Activated gamma-delta T cell treated with Interleukin-2 at 50 U/mL for 16 hours (primary cell): Measurements from ENCODE around the gene NOCT.
"Not testable (repeated sequence)": the region's sequence is repeated elsewhere in the genome, so short reads cannot be mapped to it uniquely, and the experiment has no call there.

Source experiments
- DNase-seq: peaks from one replicate; pipeline ENCODE4 v3.0.0-alpha.2; 2020

Gene NOCT

GRCh38 chr4:139053909-139054308, 38.3 kb downstream of the NOCT start:
- no peak for DNase-seq

DNA sequence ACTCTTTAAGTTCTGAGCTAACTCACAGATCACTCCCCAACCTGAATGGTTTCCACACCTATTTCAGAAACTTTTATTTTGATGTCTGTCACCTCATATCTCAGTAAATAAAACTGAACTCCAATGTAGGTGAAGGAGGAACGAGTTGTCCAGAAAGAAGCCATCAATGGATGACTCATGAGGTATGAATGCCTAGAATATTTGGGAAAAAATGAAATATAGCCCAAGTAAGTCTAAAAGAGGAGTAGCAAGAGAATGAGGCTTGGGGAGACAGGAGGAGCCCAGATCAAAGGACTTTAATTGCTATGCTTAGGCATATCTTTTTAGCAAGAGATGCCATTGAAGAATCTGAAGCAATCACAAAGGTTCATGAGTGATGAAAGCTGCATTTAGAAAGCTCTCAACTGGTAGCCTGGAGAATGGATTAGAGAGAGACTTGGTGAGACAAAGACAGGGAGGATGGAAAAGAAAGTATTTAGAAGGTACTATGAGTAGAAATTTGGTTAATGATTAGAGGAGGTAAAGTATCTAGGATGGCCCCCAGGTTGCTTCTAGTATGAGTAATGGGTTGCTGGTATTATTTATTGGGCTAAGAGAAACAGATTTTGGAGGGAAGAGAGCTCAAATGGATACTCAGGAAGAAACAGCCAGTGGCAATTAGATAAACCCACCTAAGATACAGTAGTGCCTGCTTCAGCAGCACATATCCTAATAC, 39.4 kb downstream of the NOCT start:
- DNase-seq: no peak

DNA sequence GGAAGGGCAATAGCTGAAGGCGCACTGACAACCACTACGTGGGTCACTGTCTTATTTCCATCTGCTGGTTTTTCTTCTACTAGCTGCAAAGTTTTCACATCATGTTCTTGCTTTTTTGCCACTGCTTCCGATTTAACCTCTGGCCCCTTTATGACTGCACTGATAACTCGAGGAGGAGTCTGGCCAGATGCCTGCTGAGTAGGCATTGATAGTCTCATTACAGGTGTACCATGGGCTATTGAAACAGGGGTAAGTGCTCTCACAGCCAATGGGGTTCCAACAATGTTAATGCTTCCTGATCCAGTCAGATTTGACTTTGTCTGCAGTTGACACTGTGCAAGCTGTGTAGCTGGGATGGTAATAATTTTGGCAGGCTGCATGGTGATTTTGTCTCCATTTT, 43.4 kb downstream of the NOCT start:
- DNase-seq: not testable (repeated sequence)

- no peak for DNase-seq
Observed at GRCh38 chr4:139060591-139060990, 45.0 kb downstream of the NOCT start.

DNA sequence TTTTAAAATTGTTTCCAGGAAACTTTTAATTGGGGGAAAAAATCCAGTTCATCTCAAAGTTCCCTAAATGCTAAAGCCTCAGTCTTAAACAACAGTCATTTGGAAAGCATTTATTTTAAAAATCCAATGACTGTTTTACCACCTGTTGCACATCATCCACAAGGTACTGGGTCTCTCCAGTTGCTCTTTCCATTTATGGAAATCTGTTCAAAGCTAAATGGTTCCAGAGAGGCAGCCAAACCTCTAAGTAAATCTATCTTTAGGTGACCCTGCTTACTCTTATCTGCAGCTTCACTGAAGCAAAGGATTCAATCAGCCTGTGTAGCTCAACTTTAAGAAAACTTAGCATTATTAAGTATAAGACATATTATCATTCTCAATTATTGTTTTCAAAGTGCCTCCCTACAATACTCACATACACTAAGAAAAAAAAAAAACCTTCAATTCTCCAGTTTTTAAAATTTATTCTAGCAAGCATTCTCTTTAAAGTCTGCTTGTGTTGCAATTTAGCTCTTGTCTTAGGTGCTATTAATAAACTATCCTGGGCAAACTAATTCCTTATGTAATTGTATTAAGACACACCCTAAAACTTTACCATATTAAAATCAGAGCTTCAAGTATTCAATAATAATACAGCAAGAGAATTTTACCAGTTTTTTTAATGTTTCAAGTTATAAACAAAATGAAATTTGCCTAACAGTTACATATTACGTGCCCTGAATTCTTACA, 60.6 kb downstream of the NOCT start:
- no peak for DNase-seq

- DNase-seq: no peak
Observed at GRCh38 chr4:139077567-139078355, 62.2 kb downstream of the NOCT start.

DNA sequence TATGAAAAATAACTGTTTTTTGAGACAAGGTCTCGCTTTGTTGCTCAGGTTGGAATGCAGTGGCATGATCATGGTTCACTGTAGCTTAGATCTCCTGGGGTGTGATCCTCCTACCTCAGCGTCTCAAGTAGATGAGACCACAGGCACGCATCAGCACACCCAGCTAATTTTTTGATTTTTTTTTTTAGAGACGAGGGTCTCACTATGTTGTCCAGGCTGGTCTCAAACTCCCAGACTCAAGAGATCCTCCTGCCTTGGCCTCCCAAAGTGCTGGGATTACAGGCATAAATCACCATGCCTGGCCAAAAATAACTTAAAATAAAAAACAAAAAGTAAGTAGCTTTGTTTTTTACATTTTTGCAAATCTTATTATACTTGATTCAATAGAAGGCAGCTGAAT, 63.3 kb downstream of the NOCT start:
- DNase-seq: no peak

DNA sequence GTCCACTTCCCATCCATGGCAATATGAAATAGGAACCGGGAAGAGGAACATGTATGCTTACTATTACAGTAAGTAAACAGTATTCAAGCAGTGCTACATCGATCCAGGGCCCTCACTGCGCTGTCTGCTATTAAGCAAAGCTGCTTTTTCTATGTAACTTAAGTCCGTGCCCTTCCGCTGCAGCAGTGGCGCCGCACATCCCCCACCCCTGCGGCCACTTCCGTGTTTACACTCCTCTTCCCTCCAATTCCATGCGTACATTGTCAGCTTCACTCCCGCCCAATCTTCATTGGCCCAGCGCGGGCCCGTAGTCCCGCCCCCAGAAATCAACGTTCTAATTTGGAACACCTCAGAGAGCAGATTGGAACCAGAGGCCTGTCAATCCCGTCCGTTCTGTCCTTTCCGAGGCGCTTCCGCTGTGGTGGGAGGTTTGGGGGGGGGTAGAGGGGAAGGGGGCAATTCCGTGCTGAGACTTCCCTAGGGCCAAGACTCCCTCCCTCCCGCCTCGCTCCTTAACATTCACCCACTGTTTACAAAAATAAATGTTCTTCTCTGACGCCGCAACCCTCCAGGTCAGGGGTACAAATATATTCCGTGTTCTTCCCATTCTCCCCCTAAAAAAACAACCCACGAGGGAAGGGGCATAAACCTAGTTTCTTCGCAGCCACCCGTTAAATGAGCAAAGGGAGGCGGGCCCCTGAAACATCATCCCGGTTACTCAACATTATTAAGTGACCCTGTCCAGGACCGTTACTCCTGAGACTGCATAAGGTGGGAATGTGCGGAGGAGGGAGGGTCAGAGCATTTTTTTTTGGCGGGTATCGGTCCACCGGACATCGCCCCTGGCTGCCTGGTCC, 67.4 kb downstream of the NOCT start:
- peak; percentile 89 for DNase-seq

DNA sequence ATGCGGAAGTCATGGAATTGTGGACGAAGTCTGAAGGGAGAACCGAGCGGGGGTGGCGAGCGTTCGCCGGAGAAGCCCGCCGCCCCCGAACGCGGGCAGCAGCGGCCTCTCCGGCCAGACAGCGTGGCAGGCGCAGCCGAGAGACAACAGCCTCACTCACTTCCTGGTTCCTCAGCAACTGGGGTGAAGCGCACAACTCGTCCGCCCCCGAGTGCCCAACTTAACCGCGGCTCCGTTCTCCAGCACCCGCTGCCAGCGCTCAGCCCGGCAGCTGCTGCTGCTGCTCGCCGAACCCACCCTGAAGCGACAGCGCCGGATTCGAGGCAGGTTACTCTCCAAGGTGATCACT, 68.0 kb downstream of the NOCT start:
- no peak for DNase-seq

DNA sequence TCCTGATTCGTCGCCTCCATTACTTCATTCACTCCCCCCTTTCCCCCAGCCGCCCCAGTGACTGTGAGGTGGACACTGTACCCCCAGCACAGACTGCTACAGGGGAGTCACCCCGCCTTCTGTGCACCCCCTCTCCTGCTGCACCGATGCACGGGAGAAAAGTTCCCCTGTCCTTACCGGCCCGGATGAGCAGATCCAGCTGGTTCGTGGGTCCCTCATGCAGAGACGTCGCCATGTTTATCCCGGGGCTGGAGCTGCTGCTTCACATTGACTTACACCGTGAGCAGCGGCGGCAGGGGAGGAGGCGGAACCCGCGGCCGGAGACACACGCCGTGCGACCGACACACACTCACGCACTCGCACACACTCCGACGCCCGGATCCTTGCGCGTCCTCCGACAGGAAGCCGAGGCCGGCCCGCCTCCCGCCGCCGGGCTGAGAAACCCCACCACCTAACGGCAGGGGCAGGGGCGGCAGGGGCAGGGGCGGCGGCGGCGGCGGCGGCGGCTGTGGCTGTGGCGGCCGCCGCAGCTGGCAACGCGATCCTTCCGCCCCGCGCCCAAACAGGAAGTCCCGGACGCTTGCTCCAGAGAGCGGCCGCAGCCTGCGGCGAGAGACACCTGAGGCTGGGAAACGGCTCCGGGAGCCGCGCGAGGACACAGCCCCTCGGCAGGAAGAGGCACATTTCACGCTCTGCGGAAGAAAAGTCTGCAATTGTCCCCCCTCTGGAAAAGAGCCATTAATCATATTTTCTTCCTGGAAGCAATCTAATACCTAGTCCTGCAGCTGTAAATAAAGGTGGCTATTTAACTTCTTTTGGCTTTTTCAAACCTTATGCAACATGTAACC, 68.6 kb downstream of the NOCT start:
- DNase-seq: peak; percentile 80

DNA sequence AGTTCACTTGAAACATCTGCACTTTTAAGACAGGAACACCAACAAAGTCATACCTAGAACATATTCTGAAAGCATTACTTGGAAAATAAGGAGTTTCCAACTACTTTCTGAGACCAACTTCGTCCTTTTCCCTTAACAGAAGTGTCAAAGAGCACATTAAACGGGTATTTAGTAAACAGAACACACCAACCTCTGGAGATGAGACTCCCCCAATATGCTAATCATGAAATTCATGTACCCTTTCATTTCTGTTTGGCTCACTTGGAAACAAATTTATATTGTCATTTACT, 69.2 kb downstream of the NOCT start:
- DNase-seq: no peak

GRCh38 chr4:139085141-139085540, 69.6 kb downstream of the NOCT start:
- no peak for DNase-seq

GRCh38 chr4:139092271-139092670, 76.7 kb downstream of the NOCT start:
- DNase-seq: no peak
